Transverse colon (tissue), 4 donors: ENCODE measurements around the gene SLC12A2.

Source experiments
- POLR2A ChIP-seq: fragments of 450-650 bp; IDR thresholded peaks from one replicate; pipeline ENCODE4 v1.6.1; 2016; ENCODE audit warnings: antibody characterized with exemption, mild to moderate bottlenecking, moderate library complexity
- POLR2AphosphoS5 ChIP-seq, 3 donors: sonication (generic); formaldehyde crosslinking; IDR thresholded peaks; one replicate each; pipeline ENCODE4 v1.6.1; 2016; ENCODE audit warnings: antibody characterized with exemption in 3 of 3
- TF ChIP-seq, protein P1 (sequence below), 5 experiments: fragments of 200-600 bp in 3 of 5; fragments of 450-650 bp in 2 of 5; sonication (generic) in 3 of 5; IDR thresholded peaks; 1 replicate in 2 of 5; 2 replicates in 3 of 5; pipeline ENCODE4 v1.5.1; 2016 to 2017; ENCODE audit warnings: antibody characterized with exemption in 5 of 5, inconsistent platforms in 3 of 5, mild to moderate bottlenecking in 2 of 5, moderate library complexity in 1 of 5

DNA sequence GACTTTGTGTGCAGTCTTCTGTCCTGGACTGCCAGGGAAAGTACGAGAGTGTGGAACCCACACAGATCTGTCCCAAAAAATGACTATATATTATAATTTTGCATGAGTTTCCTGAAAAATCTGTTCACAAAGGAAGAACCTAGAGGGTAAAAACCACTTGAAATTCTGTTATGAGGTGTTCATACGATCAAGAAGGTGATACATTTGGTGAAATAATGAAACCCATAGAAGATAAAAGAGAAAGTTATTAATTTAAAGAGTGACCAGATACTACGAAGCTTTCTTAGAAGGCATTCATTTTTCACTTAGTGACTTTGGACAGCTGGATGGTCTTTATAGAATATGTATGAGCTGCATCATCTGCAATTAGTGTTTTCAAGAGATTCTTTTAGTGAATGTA, 32.9 kb downstream of the SLC12A2 start:
- TF ChIP-seq POLR2A (no peak), POLR2AphosphoS5 (IDR thresholded peaks at IDR 0.05) (no peak)
- TF ChIP-seq, protein P1, sequence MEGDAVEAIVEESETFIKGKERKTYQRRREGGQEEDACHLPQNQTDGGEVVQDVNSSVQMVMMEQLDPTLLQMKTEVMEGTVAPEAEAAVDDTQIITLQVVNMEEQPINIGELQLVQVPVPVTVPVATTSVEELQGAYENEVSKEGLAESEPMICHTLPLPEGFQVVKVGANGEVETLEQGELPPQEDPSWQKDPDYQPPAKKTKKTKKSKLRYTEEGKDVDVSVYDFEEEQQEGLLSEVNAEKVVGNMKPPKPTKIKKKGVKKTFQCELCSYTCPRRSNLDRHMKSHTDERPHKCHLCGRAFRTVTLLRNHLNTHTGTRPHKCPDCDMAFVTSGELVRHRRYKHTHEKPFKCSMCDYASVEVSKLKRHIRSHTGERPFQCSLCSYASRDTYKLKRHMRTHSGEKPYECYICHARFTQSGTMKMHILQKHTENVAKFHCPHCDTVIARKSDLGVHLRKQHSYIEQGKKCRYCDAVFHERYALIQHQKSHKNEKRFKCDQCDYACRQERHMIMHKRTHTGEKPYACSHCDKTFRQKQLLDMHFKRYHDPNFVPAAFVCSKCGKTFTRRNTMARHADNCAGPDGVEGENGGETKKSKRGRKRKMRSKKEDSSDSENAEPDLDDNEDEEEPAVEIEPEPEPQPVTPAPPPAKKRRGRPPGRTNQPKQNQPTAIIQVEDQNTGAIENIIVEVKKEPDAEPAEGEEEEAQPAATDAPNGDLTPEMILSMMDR (IDR thresholded peaks at IDR 0.05), result no peak
